Gastrocnemius medialis (tissue), 4 donors: ENCODE results near the gene PITX3.

Source experiments
- POLR2A ChIP-seq, 2 donors: fragments of 450-650 bp; IDR thresholded peaks; one replicate each; pipeline ENCODE4 v1.6.1; 2017; ENCODE audit warnings: antibody characterized with exemption in 2 of 2, mild to moderate bottlenecking in 2 of 2, moderate library complexity in 2 of 2
- TF ChIP-seq, protein P1 (sequence below), 5 experiments: fragments of 450-650 bp in 3 of 5; fragments of 200-600 bp in 2 of 5; sonication (generic) in 2 of 5; IDR thresholded peaks in 4 of 5; conservative IDR thresholded peaks in 1 of 5; 1 replicate in 4 of 5; 2 replicates in 1 of 5; pipeline ENCODE4 v1.5.1; 2016 to 2019; ENCODE audit warnings: antibody characterized with exemption in 5 of 5, mild to moderate bottlenecking in 3 of 5, moderate library complexity in 3 of 5

DNA sequence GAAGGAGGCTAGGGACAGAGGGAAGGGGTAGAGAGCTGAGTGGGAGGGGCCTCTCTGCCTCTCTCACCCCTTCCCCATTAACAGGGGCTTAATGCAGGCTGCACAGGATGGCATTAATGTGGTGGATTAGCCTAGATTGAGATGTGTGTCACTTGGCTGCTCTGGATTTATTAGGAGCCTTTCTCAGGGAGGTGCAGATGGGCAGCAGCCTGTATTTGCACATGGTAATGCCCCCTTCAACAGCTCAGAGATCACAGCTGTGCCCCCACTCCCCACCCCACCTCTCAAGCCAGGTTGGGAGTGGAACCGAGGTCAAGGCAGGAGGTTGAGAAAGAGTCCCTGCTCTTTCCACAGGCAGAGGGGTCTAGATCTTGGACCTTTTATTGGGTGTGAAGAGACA is 7.3 kb downstream of the PITX3 start:
- TF ChIP-seq, protein P1, sequence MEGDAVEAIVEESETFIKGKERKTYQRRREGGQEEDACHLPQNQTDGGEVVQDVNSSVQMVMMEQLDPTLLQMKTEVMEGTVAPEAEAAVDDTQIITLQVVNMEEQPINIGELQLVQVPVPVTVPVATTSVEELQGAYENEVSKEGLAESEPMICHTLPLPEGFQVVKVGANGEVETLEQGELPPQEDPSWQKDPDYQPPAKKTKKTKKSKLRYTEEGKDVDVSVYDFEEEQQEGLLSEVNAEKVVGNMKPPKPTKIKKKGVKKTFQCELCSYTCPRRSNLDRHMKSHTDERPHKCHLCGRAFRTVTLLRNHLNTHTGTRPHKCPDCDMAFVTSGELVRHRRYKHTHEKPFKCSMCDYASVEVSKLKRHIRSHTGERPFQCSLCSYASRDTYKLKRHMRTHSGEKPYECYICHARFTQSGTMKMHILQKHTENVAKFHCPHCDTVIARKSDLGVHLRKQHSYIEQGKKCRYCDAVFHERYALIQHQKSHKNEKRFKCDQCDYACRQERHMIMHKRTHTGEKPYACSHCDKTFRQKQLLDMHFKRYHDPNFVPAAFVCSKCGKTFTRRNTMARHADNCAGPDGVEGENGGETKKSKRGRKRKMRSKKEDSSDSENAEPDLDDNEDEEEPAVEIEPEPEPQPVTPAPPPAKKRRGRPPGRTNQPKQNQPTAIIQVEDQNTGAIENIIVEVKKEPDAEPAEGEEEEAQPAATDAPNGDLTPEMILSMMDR (IDR thresholded peaks at IDR 0.05 in 4 of 5, conservative IDR thresholded peaks at IDR 0.05 in 1 of 5): no peak
- TF ChIP-seq POLR2A (IDR thresholded peaks at IDR 0.05): no peak
